ENCODE measurements around the gene MAMLD1.

MAMLD1 gene

GRCh38 chrX:150540965-150541364 lies 177.8 kb downstream of the MAMLD1 start:
- DNase-seq = no peak

DNA sequence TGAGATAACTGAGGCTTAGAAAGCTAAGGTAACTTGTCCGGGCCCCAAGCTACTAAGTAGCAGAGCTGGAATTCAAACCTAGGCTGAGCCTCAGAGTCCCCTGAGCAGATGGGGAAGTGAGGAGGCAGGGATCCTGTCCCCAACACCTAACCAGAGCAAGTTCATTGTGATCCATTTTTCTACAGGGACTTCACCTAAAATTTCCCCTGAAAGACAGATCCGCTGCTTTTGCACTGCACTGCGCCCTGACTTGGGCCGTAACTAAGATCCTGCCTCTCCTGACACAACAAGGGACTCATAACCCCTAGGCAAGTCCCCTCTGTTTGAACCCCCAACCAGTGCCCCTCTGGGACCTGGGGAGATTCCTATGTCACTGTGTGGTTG lies 179.7 kb downstream of the MAMLD1 start:
- no peak for DNase-seq

DNA sequence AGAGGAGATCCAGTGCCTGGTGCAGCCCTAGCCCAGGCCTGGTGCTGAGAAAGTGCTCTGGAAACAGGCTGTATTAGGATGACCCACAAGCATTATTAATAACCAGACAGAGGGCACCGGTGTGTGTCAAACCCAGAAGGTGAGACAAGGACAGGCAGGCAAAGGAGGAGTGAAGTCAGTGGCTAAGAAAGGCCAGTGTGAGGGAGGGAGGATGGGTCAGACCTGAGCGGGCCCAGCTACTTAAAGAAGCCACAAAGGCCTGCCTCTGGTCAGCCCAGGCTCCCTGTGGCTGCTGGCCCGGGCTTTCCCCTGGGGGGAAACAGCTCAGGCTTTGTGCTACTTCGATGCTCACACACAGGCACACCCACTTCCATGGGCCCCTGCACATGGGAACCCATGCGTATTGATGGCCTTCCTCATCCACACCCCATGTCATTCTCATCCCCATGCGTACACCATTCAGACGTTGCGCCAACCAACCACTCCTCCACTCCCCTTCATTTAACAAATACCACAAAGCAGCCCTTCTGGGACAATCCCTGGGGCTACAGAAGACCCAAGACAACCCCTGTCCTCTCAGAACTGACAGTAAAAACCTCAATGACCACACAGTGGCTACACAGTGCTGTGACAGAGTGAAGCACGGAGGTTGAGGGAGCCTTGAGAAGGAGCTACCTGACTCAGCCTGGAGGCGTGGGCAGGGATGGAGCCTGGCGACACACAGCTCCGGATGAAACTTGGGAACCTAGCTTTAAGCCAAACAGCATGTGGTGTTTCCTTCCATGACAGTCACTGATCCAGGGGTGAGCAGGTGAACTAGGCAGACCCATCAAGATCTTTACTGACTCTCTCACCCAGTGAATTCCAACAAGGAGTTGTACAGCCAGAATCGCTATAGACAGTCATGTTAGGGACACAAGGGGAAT lies 180.4 kb downstream of the MAMLD1 start:
- DNase-seq = no peak

DNA sequence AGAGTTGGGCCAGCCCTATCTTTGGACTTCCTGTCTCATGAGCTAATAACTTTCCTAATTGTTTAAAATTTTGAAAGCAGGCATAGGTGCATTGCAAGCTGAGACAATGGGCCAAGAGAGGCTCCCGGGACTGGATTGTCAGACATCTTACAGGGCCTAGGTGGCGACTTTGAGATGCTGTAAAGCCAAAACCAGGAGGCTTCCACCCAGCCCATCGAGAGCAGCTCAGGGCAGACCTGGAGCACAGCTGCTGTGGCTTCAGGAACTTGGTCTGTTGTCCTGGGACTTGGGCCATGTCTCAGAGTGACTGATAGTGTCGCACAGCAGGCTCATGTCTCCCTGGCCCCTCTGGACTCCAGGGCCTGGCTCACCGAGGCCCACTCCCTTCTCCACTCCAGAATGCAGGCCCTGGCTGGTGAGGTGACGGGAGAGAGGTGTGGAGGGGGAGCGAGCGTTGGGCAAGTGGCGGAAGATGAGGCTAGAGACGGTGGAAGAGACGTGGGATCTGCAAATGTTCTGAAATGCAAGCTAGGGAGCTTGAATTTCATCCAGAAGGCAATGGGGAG lies 181.2 kb downstream of the MAMLD1 start:
- no peak for DNase-seq

DNA sequence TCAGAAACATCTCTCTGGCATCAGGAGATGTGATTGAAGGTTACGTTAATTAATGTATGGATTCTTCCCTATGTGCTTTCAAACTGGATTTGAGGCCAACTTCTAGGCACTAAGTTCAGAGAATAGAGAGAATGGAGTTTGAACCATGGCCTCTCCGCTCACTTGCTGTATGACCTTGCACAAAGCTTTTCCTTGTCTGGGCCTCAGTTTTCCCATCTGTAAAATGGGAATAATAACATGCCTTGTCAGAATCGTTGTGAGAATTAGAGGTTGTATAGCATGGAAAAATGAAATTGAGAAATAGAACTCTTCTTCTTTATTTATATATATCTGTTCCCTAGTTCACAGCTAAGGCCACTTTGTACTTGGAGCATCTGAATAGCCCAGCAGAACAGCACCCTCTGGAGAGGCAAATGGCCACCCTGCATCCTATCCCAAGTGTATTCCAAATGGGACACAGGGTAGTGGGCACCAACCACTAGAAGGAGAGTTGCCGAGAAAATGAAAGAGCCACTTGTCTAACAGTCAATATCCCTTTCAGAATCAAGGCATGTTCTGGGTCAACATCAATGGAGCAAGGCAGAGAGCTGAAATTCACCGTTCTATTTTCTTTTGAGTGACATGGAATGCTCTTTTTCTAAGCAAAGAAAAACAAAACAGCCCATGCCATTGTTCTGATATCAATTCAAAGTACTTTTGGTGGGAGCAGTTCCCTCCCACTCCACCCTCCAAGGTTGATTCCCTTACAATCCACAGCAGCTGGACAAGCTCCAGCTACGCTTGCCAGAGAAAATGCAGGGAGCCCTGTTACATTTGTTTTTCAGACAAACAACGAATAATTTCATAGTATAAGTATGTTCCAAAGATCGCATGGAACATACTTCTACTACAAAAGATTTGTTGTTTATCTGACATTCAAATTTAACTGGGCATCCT lies 182.0 kb downstream of the MAMLD1 start:
- no peak for DNase-seq

GRCh38 chrX:150546711-150547153 lies 183.6 kb downstream of the MAMLD1 start:
- DNase-seq = no peak

DNA sequence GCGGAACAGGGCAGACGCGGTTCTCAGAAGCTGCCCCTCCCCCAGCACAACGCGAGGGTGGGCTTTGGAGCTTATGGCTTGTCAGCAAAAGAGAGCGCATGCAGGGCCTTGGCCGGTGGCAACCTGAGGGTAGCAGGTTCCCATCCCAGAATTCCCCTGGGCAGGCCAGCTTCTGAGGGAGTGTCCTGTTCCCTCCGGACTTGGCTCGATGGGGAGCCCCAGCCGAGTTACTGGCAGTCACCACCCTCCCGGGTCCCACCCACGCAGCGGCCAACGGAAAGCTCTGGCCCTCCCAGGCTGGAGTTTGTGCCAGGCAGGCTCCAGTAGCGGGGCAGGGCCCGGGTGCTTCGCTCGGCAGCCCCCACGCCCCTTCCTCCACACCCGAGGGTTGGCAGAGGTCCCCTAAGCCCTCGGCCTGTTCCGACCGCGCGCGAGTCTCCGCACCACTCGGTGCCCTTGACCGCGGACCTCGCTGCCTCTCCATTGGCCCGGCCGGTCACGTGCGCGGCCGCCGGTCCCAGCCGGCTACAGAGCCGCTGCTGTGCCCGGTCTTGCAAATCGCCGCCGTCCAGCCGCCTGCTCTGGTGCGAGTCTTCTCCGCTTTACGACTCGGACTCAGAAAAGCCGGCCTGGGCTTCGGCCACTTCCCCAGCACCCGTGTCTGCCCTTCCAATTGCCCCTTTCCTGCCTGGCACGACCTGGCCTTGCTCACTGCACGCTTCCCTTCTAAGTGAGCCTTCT lies 184.4 kb downstream of the MAMLD1 start:
- DNase-seq = no peak

DNA sequence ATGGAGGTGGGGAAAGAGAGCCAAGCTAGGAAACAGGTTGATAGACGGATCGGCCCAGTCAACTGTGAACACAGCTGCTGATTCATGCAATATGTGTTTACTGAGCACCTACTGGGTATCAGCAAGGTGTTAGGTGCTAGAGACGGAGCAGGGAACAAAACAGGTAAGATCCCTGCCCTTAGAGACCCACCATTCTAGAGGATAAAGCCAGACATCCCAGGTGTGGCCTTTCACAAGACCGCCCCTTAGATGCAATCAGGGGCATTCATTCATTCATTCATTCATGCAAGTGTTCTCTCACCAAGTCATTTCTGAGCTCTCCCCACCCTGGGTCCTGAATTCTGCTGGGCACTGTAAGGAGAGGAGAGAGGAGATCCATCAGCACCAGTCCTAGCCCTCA lies 185.1 kb downstream of the MAMLD1 start:
- no peak for DNase-seq

GRCh38 chrX:150548684-150549083 lies 185.6 kb downstream of the MAMLD1 start:
- no peak for DNase-seq

GRCh38 chrX:150551963-150552362 lies 188.8 kb downstream of the MAMLD1 start:
- DNase-seq = no peak

- DNase-seq = no peak
Measured at GRCh38 chrX:150558424-150558823, 195.3 kb downstream of the MAMLD1 start.

All from NCI-H524 treated with DMSO at 0.1 percent for 48 hours (cell line).